ENCODE results near the gene KLF9. TPM values are rescaled to one million over a fixed set of nuclear protein-coding genes. Genes with fewer than 3 reads are reported as not detected.

The KLF9 gene
- polyA plus RNA-seq, 1 donor (not counting 4 experiments of a cell fraction or from before 2014, with no cell fraction given): 4.5 TPM

DNA sequence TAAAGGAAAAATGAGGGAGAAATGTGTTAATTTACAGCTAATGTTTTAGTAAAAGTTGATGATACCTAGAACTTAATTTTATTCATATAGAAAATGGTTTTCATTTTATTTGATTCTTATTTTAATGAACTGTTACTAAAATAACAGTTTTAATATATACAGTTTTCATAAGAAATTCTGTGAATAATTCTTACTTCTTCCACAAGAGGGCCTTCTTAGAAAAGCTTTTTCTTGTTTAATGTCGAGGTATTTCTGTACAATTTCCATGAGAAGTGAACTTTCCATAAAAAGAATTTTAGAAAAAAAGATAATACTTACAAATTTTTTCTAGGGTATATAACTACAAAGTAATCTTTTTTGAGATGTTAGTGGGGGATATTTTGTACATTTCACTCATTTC lies 73.9 kb downstream of the KLF9 start:
- no peaks in the 10 kb centered on the region for H4K20me1 ChIP-seq (ENCODE audit: control insufficient read depth, extremely low read depth, insufficient read depth, low read length)
- H3K9ac ChIP-seq (ENCODE audit: control insufficient read depth, extremely low read depth, insufficient read depth, low read length): no peak overlapping the region
- TF ChIP-seq, protein P1, sequence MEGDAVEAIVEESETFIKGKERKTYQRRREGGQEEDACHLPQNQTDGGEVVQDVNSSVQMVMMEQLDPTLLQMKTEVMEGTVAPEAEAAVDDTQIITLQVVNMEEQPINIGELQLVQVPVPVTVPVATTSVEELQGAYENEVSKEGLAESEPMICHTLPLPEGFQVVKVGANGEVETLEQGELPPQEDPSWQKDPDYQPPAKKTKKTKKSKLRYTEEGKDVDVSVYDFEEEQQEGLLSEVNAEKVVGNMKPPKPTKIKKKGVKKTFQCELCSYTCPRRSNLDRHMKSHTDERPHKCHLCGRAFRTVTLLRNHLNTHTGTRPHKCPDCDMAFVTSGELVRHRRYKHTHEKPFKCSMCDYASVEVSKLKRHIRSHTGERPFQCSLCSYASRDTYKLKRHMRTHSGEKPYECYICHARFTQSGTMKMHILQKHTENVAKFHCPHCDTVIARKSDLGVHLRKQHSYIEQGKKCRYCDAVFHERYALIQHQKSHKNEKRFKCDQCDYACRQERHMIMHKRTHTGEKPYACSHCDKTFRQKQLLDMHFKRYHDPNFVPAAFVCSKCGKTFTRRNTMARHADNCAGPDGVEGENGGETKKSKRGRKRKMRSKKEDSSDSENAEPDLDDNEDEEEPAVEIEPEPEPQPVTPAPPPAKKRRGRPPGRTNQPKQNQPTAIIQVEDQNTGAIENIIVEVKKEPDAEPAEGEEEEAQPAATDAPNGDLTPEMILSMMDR (optimal IDR thresholded peaks at IDR 0.05 in 1 of 3, IDR thresholded peaks at IDR 0.05 in 1 of 3, conservative IDR thresholded peaks at IDR 0.05 in 1 of 3; ENCODE audit: extremely low read depth in 1 of 3, insufficient read depth in 2 of 3, low read length in 3 of 3): peak in 2 of 3 experiments; percentile 6 to 9
- no peak for TF ChIP-seq EZH2 (IDR thresholded peaks at IDR 0.05; ENCODE audit: low read length)
- DNase-seq (ENCODE audit: low read depth, low spot score) (no peak), FAIRE-seq (no peak)
- H3K4me1 ChIP-seq (ENCODE audit: control insufficient read depth, extremely low read depth, insufficient read depth, low read length): no peaks in the 10 kb centered on the region
- no peak overlapping the region for H3K27ac ChIP-seq (ENCODE audit: control insufficient read depth, insufficient read depth, low read length)
- no peak overlapping the region for H3K4me2 ChIP-seq (ENCODE audit: control insufficient read depth, extremely low read depth, insufficient read depth, low read depth, low read length)
- H3K36me3 ChIP-seq (ENCODE audit: control insufficient read depth in 2 of 2, extremely low read depth in 1 of 2, insufficient read depth in 2 of 2, low read length in 2 of 2): peaks cover 3 to 6% of the 10 kb centered on the region in 2 experiments
- no peaks in the 10 kb centered on the region for H3K9me3 ChIP-seq (ENCODE audit: control insufficient read depth, low read depth, low read length)
- dilution Hi-C loops (cut with MboI; ENCODE audit: extremely low pct_ligation_motif_present, low sequenced_read_pairs): no loop called here
- H3K9me1 ChIP-seq (ENCODE audit: control insufficient read depth, extremely low read depth, insufficient read depth, low read length): no peaks in the 10 kb centered on the region
- no peaks in the 10 kb centered on the region for H3K27me3 ChIP-seq (ENCODE audit: control insufficient read depth, extremely low read depth, insufficient read depth, low read length)
- H3K4me3 ChIP-seq (ENCODE audit: control insufficient read depth in 2 of 3, extremely low read depth in 1 of 3, insufficient read depth in 2 of 3, low read depth in 1 of 3, low read length in 3 of 3): no peak overlapping the region
- no peak overlapping the region for H2AFZ ChIP-seq (ENCODE audit: control insufficient read depth, low read length)
- H3K79me2 ChIP-seq (ENCODE audit: control insufficient read depth, insufficient read depth, low read length): no peaks in the 10 kb centered on the region

Other genes with a start within 250 kb of the KLF9 start
- 8.1 to 16.5 TPM (median 9.1 TPM) in 3 replicates for gene SMC5, start 155.7 kb downstream of the KLF9 start, polyA plus RNA-seq

Measured in keratinocyte (primary cell).